NCI-H2107 treated with DMSO at 0.1 percent for 48 hours (cell line): ENCODE measurements around the gene DNAJC25.
"Not testable (repeated sequence)": the region's sequence is repeated elsewhere in the genome, so short reads cannot be mapped to it uniquely, and the experiment has no call there.

Source experiments
- DNase-seq: peaks from one replicate; lab custom pipeline; 2025; ENCODE audit not compliant: unreplicated experiment; lab: John Stamatoyannopoulos, UW

Gene DNAJC25

GRCh38 chr9:111631214-111631971 lies at the start of gene DNAJC25:
DNAJC25 (plus strand) TSS chr9:111631334; CDS start chr9:111631408, 74 bp downstream.
- DNase-seq, result peak; percentile 77

GRCh38 chr9:111582888-111583287 lies 48.2 kb upstream of the DNAJC25 start:
- DNase-seq, result no peak

- DNase-seq, result no peak
Measured at GRCh38 chr9:111586378-111586777, 44.8 kb upstream of the DNAJC25 start.

GRCh38 chr9:111588846-111589245 lies 42.3 kb upstream of the DNAJC25 start:
- no peak for DNase-seq

DNA sequence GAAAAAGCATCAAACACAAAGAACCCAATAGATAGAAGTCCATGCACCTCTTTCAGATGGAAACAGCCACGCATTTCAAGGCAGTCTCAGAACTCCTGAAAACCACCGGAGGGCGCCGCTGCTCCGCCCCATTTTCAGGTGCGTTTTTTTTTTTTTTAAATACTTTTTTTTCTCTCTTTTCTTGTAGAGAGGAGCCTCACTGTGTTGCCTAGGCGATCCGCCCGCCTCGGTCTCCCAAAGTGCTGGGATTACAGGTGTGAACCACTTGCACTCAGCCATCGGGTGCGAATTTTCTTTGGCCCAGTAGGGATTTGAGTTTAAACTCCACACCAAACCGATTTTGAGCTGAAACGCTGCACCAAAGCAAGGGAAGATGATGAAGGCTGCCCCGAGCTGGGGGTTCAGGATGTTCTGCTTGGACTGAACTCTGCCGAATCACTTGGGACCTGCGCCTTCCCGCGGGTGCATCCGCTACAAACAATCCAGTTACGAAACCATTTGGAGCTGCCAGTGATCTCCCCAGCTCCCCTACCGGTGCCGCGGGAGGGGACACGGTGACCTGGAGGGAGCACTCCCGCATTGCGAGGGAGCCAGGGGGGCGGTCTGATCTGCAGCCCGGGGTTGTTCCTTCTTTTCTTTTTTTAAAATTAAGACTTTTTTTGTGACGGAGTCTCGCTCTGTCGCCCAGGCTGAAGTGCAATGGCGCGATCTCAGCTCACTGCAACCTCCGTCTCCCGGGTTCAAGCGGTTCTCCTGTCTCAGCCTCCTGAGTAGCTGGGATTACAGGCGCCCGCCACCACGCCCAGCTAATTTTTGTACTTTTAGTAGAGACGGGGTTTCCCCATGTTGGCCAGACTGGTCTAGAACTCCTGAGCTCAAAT lies 33.0 kb upstream of the DNAJC25 start:
- peak; percentile 40 for DNase-seq

GRCh38 chr9:111598733-111599091 lies 32.4 kb upstream of the DNAJC25 start:
- DNase-seq, result no peak

- DNase-seq, result peak; percentile 7
Measured at GRCh38 chr9:111599092-111599954, 31.8 kb upstream of the DNAJC25 start, which contains the start of gene PTGR1. PTGR1 (minus strand) TSS chr9:111599647; CDS start chr9:111597422, 2,225 bp downstream.

DNA sequence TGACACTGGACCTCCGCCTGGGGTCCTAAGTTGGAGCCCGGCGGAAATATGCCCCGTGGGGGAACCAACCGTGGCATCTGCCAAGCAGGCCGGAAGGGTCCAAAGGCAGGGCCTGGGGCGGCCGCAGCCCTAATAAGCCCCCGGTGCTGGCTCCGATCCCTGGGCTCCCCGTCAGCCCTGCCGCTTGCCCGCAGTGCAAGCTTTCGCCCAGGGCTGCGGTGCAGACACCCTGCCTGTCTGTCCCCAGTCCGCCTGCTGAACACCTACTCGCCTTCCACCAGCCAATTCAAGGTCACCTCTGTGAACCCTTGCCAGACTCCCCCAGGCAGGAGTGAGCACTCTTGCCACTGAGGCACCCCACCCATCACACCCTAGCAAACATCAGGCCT lies 31.2 kb upstream of the DNAJC25 start:
- no peak for DNase-seq

DNA sequence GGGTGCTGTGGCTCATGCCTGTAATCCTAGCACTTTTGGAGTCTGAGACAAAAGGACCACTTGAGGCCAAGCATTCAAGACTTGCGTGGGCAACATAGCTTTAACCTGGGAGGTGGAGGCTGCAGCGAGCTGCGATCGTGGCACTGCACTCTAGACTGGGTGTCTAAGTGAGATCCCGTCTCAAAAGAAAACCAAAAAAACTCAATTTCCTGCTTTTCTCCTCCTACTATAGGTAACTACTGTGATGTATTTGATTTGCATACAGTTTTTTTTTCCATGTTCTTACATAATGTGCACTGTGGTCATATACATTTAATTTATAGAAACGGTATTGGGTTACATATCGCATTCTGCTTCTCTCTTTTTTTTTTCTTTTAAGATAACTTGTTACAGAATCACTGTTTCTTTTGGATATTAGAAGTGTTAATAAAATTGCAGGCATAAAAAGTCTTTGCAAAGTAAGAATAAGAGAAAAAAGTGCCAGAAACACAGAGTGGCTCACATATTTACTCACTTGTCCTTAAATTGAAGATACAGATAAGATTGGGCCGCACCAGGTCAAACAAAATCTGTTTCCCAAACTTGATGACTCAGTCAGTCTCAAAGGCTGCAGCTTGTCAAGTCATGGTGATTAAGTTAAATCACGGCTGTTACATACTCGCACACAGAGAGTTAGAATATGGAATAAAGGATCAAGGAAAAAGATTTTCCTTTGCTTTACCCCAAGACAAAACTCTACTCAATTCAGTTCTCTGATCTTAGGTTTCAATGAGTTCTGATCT lies 29.7 kb upstream of the DNAJC25 start:
- no peak for DNase-seq

DNA sequence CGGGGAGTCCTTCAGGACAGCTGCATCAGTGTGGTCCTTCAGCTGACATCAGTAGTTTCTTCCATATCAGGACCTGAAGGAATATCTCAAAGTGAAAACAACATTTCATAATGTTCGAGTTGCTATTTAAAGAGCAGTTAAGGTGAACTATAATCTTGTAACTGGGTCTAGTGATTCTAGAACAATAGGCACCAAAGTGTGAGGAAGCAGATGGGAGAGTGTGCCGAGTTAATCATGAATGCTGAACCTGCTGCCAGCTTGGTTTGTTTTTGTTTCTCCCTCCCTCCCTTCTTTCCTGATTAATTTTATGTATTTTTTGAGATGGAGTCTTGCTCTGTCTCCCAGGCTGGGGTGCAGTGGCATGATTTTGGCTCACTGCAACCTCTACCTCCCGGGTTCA lies 28.1 kb upstream of the DNAJC25 start:
- no peak for DNase-seq

DNA sequence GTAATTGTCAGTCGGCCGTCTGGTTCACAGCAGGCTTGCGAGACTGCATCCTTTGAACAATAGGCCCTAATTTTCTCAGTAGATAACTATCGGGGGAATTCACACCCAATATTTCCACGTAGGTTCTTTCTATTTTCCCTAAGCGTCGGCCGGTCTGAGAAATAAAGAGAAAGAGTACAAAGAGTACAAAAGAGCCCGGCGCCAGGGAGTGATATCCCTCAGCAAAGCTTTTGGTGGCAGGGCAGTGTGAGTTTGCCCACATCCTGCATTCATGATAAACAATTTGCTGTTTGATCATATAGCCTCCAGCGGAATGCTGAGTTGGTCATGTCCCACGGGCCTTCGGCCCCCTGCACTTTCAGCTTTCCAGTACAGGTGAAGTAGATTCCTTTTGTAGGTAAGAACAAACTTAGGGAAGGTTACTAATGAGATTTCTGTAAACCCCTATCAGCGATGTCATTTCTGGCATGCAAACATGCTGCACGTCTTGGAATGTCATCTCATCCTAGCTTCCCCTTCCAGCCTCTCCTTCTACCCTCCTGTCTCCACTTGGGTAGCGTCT lies 27.0 kb upstream of the DNAJC25 start:
- DNase-seq, result no peak

DNA sequence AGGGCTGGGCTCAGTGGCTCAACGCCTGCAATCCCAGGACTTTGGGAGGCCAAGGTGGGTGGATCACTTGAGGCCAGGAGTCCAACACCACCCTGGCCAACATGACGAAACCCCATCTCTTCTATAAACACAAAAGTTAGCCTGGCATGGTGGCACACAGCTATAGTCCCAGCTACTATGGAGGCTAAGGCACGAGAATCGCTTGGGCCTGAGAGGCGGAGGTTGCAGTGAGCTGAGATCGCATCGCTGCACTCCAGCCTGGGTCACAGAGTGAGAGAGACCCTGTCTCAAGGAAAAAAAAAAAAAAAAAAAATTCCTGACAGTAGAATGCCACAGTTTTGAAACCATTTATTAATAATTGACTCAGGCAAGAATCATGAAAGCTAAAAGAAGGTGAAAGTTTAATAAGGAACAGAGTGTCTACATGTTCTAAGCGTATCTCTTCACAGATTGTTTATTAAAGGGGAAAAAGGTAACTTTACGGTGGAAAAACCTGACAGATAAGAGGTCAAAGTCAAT lies 26.0 kb upstream of the DNAJC25 start:
- DNase-seq, result no peak

DNA sequence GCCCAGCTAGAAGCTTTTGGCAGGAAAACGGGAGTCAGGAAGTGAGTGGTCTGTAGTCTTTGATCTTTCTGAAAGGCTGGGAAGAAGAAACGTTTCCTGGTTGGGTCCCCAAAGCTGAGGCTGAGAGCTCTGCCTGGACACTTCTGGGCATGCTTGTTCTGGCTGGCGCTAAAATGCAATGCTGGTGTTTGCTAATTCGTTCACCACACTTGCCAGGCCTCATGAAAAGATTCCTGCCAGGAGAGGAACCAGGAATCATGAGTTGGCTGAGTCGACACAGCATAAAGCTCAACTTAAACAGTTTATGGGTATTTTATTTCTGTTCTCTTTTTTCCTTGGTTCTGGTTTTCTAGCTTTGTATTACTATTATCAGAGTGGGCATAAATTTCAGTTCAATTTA lies 21.0 kb upstream of the DNAJC25 start:
- no peak for DNase-seq

GRCh38 chr9:111610845-111611244 lies 20.3 kb upstream of the DNAJC25 start:
- no peak for DNase-seq

- DNase-seq, result no peak
Measured at GRCh38 chr9:111613436-111614040, 17.6 kb upstream of the DNAJC25 start.

DNA sequence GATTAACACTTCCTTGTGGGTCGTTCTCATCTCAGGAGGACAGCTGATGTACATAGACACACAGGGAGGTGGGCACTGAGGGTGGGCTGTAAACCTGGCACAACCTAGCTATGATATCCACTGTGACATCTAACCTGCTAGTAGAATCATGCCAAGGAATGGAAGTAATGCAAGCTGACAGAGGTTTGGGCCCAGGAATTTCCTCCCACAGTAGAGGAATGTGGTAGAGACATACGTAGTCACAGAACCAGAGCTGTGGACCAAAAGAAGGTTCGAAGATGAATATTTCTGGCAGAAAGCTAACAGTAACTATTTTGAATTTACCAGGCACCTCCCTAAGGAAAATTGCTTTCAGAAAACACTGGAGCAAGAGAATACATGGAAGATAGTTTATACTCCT lies 15.2 kb upstream of the DNAJC25 start:
- DNase-seq, result no peak

DNA sequence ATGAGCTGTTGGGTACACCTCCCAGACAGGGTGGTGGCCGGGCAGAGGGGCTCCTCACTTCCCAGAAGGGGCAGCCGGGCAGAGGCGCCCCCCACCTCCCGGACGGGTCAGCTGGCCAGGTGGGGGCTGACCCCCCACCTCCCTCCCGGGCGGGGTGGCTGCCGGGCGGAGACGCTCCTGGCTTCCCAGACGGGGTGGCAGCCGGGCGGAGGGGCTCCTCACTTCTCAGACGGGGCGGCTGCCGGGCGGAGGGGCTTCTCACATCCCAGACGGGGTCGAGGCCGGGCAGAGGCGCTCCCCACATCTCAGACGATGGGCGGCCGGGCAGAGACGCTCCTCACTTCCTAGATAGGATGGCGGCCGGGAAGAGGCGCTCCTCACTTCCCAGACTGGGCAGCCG lies 13.8 kb upstream of the DNAJC25 start:
- DNase-seq, result not testable (repeated sequence)

GRCh38 chr9:111621895-111622480 lies 9.1 kb upstream of the DNAJC25 start:
- DNase-seq, result no peak

- DNase-seq, result no peak
Measured at GRCh38 chr9:111622626-111623025, 8.5 kb upstream of the DNAJC25 start.
